Measurements from ENCODE around the gene SLAMF7.

Gene SLAMF7

GRCh38 chr1:160797861-160798273, 58.8 kb downstream of the SLAMF7 start:
- no peak overlapping the region for H3K9ac ChIP-seq (ENCODE audit: low read length)
- no peak for DNase-seq (ENCODE audit: low read depth)
- H3K9me3 ChIP-seq (ENCODE audit: control insufficient read depth, low read length), result no peaks in the 10 kb centered on the region
- no peaks in the 10 kb centered on the region for H3K4me1 ChIP-seq (ENCODE audit: control insufficient read depth, insufficient read depth, low read length)
- H3K36me3 ChIP-seq (ENCODE audit: control insufficient read depth, insufficient read depth, low read length, severe bottlenecking), result no peaks in the 10 kb centered on the region
- no peak overlapping the region for H3K4me3 ChIP-seq (ENCODE audit: low read length)
- H3K27me3 ChIP-seq (replicated peaks; ENCODE audit: control insufficient read depth, insufficient read depth, low read length), result peaks cover 3% of the 10 kb centered on the region

DNA sequence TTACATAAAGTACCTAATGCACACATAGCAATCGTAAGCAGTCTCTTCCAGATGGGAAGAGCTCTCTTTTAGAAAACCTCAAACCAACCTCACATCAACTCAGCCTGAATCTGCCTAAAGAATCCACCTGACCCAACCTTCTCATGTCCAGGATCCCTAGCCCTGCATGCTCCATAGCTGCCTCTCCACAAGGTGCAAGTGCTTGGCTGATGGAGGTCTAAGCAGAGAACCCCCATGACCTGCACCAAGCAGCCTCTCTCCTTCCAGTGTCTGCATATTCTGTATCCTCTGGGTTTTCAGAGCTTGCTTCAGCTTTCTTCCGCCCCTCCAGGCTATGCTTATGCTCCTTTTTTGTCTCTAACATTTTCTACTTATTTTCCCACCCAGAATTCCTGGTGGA, 59.4 kb downstream of the SLAMF7 start:
- no peaks in the 10 kb centered on the region for H3K9me3 ChIP-seq (ENCODE audit: control insufficient read depth, low read length)
- no peak overlapping the region for H3K4me3 ChIP-seq (ENCODE audit: low read length)
- H3K36me3 ChIP-seq (ENCODE audit: control insufficient read depth, insufficient read depth, low read length, severe bottlenecking), result no peaks in the 10 kb centered on the region
- peaks cover 3% of the 10 kb centered on the region for H3K27me3 ChIP-seq (replicated peaks; ENCODE audit: control insufficient read depth, insufficient read depth, low read length)
- H3K9ac ChIP-seq (ENCODE audit: low read length), result no peak overlapping the region
- H3K4me1 ChIP-seq (ENCODE audit: control insufficient read depth, insufficient read depth, low read length), result no peaks in the 10 kb centered on the region
- DNase-seq (ENCODE audit: low read depth), result no peak

DNA sequence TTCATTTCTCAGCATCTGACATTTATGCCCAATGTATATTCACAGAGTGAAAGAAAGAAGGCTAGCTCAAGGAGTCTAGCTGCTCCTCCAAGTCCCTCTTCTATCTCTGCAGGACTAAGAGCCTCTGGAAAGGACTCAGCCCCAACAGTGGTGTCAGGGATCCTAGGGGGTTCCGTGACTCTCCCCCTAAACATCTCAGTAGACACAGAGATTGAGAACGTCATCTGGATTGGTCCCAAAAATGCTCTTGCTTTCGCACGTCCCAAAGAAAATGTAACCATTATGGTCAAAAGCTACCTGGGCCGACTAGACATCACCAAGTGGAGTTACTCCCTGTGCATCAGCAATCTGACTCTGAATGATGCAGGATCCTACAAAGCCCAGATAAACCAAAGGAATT, 60.6 kb downstream of the SLAMF7 start:
- H3K4me3 ChIP-seq (ENCODE audit: low read length), result no peak overlapping the region
- no peak for DNase-seq (ENCODE audit: low read depth)
- no peaks in the 10 kb centered on the region for H3K4me1 ChIP-seq (ENCODE audit: control insufficient read depth, insufficient read depth, low read length)
- H3K36me3 ChIP-seq (ENCODE audit: control insufficient read depth, insufficient read depth, low read length, severe bottlenecking), result no peaks in the 10 kb centered on the region
- peaks cover 3% of the 10 kb centered on the region for H3K27me3 ChIP-seq (replicated peaks; ENCODE audit: control insufficient read depth, insufficient read depth, low read length)
- peaks cover 2% of the 10 kb centered on the region for H3K9me3 ChIP-seq (ENCODE audit: control insufficient read depth, low read length)
- no peak overlapping the region for H3K9ac ChIP-seq (ENCODE audit: low read length)

GRCh38 chr1:160800142-160800541, 61.1 kb downstream of the SLAMF7 start:
- Histone ChIP-seq H3K9me3 (ENCODE audit: control insufficient read depth, low read length) (peaks cover 4% of the 10 kb centered on the region), H3K36me3 (ENCODE audit: control insufficient read depth, insufficient read depth, low read length, severe bottlenecking) (no peaks in the 10 kb centered on the region)
- no peak for DNase-seq (ENCODE audit: low read depth)

GRCh38 chr1:160800645-160801408, 61.8 kb downstream of the SLAMF7 start:
- H3K36me3 ChIP-seq (ENCODE audit: control insufficient read depth, insufficient read depth, low read length, severe bottlenecking), result no peaks in the 10 kb centered on the region
- no peak overlapping the region for H3K4me3 ChIP-seq (ENCODE audit: low read length)
- no peaks in the 10 kb centered on the region for H3K4me1 ChIP-seq (ENCODE audit: control insufficient read depth, insufficient read depth, low read length)
- H3K9ac ChIP-seq (ENCODE audit: low read length), result no peak overlapping the region
- H3K9me3 ChIP-seq (ENCODE audit: control insufficient read depth, low read length), result peaks cover 4% of the 10 kb centered on the region
- H3K27me3 ChIP-seq (replicated peaks; ENCODE audit: control insufficient read depth, insufficient read depth, low read length), result no peaks in the 10 kb centered on the region
- no peak for DNase-seq (ENCODE audit: low read depth)

More at GRCh38 chr1:160800142-160800541, 61.1 kb downstream of the SLAMF7 start:
- Histone ChIP-seq H3K4me1 (ENCODE audit: control insufficient read depth, insufficient read depth, low read length) (no peaks in the 10 kb centered on the region), H3K27me3 (replicated peaks; ENCODE audit: control insufficient read depth, insufficient read depth, low read length) (peaks cover 3% of the 10 kb centered on the region), H3K9ac (ENCODE audit: low read length) (no peak overlapping the region), H3K4me3 (ENCODE audit: low read length) (no peak overlapping the region)

- Histone ChIP-seq H3K4me1 (ENCODE audit: control insufficient read depth, insufficient read depth, low read length) (no peaks in the 10 kb centered on the region), H3K36me3 (ENCODE audit: control insufficient read depth, insufficient read depth, low read length, severe bottlenecking) (no peaks in the 10 kb centered on the region), H3K9ac (ENCODE audit: low read length) (no peak overlapping the region), H3K9me3 (ENCODE audit: control insufficient read depth, low read length) (peaks cover 11% of the 10 kb centered on the region), H3K4me3 (ENCODE audit: low read length) (no peak overlapping the region), H3K27me3 (replicated peaks; ENCODE audit: control insufficient read depth, insufficient read depth, low read length) (no peaks in the 10 kb centered on the region)
- DNase-seq (ENCODE audit: low read depth), result no peak
Observed at GRCh38 chr1:160801836-160802580, 63.0 kb downstream of the SLAMF7 start.

Data from adipocyte (in vitro differentiated cells).